Memory B cell (primary cell): Measurements from ENCODE around the gene PCYT1A.
A peak's percentile ranks its signal among the peaks of the same experiment; 100 is the strongest.
"Not testable (repeated sequence)": the region's sequence is repeated elsewhere in the genome, so short reads cannot be mapped to it uniquely, and the experiment has no call there.

Experiments
- ATAC-seq: fragments of 150-1000 bp; cut with Tn5 transposase; 2 replicates; pipeline ENCODE4 v1.10.0; 2021; ENCODE audit warnings: low read depth, mild to moderate bottlenecking, moderate library complexity
- DNase-seq, 2 donors: peaks; one replicate each; pipeline ENCODE4 v3.0.0; 2022; ENCODE audit warnings: low spot score in 2 of 2
- H3K27ac Mint-ChIP-seq: one replicate; pipeline ENCODE4 v1.8.0; 2022; ENCODE audit warnings: mild to moderate bottlenecking, moderate library complexity, mixed read lengths
- H3K27me3 Mint-ChIP-seq: one replicate; pipeline ENCODE4 v1.8.0; 2022; ENCODE audit warnings: mixed read lengths
- H3K36me3 Mint-ChIP-seq: one replicate; pipeline ENCODE4 v1.8.0; 2022; ENCODE audit warnings: mild to moderate bottlenecking, mixed read lengths
- H3K4me1 Mint-ChIP-seq: one replicate; pipeline ENCODE4 v1.8.0; 2022; ENCODE audit warnings: mixed read lengths
- H3K4me3 Mint-ChIP-seq: one replicate; pipeline ENCODE4 v1.8.0; 2022; ENCODE audit warnings: mild to moderate bottlenecking, moderate library complexity, mixed read lengths
- H3K9me3 Mint-ChIP-seq: one replicate; pipeline ENCODE4 v1.8.0; 2022; ENCODE audit warnings: mixed read lengths

PCYT1A gene

GRCh38 chr3:196219194-196219969 lies 68.1 kb downstream of the PCYT1A start:
- H3K36me3 Mint-ChIP-seq = no peaks in the 10 kb centered on the region
- peaks cover 9% of the 10 kb centered on the region for H3K4me1 Mint-ChIP-seq
- DNase-seq (peak in 1 of 2 donors; percentile 39), ATAC-seq (peak; percentile 87)
- no peaks in the 10 kb centered on the region for H3K27me3 Mint-ChIP-seq
- peak overlapping the region; percentile 86 for H3K27ac Mint-ChIP-seq
- peak overlapping the region; percentile 91 for H3K4me3 Mint-ChIP-seq
- no peaks in the 10 kb centered on the region for H3K9me3 Mint-ChIP-seq

- no peak for ATAC-seq
- H3K4me3 Mint-ChIP-seq = peak overlapping the region; percentile 9
- no peak for DNase-seq
- no peaks in the 10 kb centered on the region for H3K27me3 Mint-ChIP-seq
- H3K27ac Mint-ChIP-seq = no peak overlapping the region
- H3K36me3 Mint-ChIP-seq = no peaks in the 10 kb centered on the region
- no peaks in the 10 kb centered on the region for H3K9me3 Mint-ChIP-seq
- H3K4me1 Mint-ChIP-seq = peaks cover 9% of the 10 kb centered on the region
These were observed 69.3 kb downstream of the PCYT1A start for GRCh38 chr3:196218155-196218712.

GRCh38 chr3:196217307-196218154 lies 70.0 kb downstream of the PCYT1A start:
- Mint-ChIP-seq H3K4me1 (peaks cover 9% of the 10 kb centered on the region), H3K27me3 (no peaks in the 10 kb centered on the region), H3K9me3 (no peaks in the 10 kb centered on the region), H3K4me3 (peak overlapping the region; percentile 61), H3K27ac (no peak overlapping the region), H3K36me3 (no peaks in the 10 kb centered on the region)
- ATAC-seq = no peak
- no peak for DNase-seq

- Mint-ChIP-seq H3K36me3 (no peaks in the 10 kb centered on the region), H3K4me3 (no peak overlapping the region), H3K4me1 (peaks cover 9% of the 10 kb centered on the region), H3K27me3 (no peaks in the 10 kb centered on the region), H3K9me3 (no peaks in the 10 kb centered on the region), H3K27ac (no peak overlapping the region)
- ATAC-seq = no peak
- no peak for DNase-seq
These were observed 70.8 kb downstream of the PCYT1A start for GRCh38 chr3:196216681-196217211.

- peaks cover 9% of the 10 kb centered on the region for H3K4me1 Mint-ChIP-seq
- ATAC-seq = no peak
- no peak for DNase-seq
- H3K36me3 Mint-ChIP-seq = no peaks in the 10 kb centered on the region
- no peaks in the 10 kb centered on the region for H3K9me3 Mint-ChIP-seq
- H3K27ac Mint-ChIP-seq = no peak within 1 kb of the TSS
- H3K4me3 Mint-ChIP-seq = peak within 1 kb of the TSS; percentile 61
- no peaks in the 10 kb centered on the region for H3K27me3 Mint-ChIP-seq
These were observed 71.4 kb downstream of the PCYT1A start, which contains the start of gene SLC51A for GRCh38 chr3:196216089-196216564. Gene SLC51A, plus strand, starts transcription at chr3:196216534. Its CDS starts 179 bp downstream, at chr3:196216713.

- Mint-ChIP-seq H3K27ac (no peak overlapping the region), H3K4me3 (no peak overlapping the region), H3K4me1 (peaks cover 9% of the 10 kb centered on the region), H3K36me3 (no peaks in the 10 kb centered on the region), H3K9me3 (no peaks in the 10 kb centered on the region), H3K27me3 (no peaks in the 10 kb centered on the region)
- ATAC-seq = no peak
- no peak for DNase-seq
These were observed 72.0 kb downstream of the PCYT1A start for GRCh38 chr3:196215493-196216020.

GRCh38 chr3:196214783-196215441 lies 72.6 kb downstream of the PCYT1A start:
- no peak for ATAC-seq
- Mint-ChIP-seq H3K4me3 (no peak overlapping the region), H3K27ac (no peak overlapping the region)

GRCh38 chr3:196210673-196211556 lies 76.6 kb downstream of the PCYT1A start, which contains the start of gene ZDHHC19:
Gene ZDHHC19, minus strand, starts transcription at chr3:196211400. Its CDS starts 85 bp downstream, at chr3:196211315.
- H3K4me3 Mint-ChIP-seq = no peak within 1 kb of the TSS
- ATAC-seq = no peak
- peaks cover 15% of the 10 kb centered on the region for H3K4me1 Mint-ChIP-seq
- H3K27ac Mint-ChIP-seq = no peak within 1 kb of the TSS
- DNase-seq = no peak
- no peaks in the 10 kb centered on the region for H3K9me3 Mint-ChIP-seq
- H3K27me3 Mint-ChIP-seq = no peaks in the 10 kb centered on the region
- no peaks in the 10 kb centered on the region for H3K36me3 Mint-ChIP-seq

More at GRCh38 chr3:196214783-196215441, 72.6 kb downstream of the PCYT1A start:
- H3K9me3 Mint-ChIP-seq = no peaks in the 10 kb centered on the region
- H3K4me1 Mint-ChIP-seq = peaks cover 12% of the 10 kb centered on the region
- no peak for DNase-seq
- no peaks in the 10 kb centered on the region for H3K36me3 Mint-ChIP-seq
- H3K27me3 Mint-ChIP-seq = no peaks in the 10 kb centered on the region

- H3K9me3 Mint-ChIP-seq, H3K4me3 Mint-ChIP-seq, ATAC-seq, H3K27me3 Mint-ChIP-seq, H3K27ac Mint-ChIP-seq, H3K36me3 Mint-ChIP-seq, DNase-seq: not testable (repeated sequence)
- H3K4me1 Mint-ChIP-seq = peaks cover 18% of the 10 kb centered on the region
These were observed 77.4 kb downstream of the PCYT1A start for GRCh38 chr3:196209944-196210672.

- H3K27me3 Mint-ChIP-seq = no peaks in the 10 kb centered on the region
- no peaks in the 10 kb centered on the region for H3K9me3 Mint-ChIP-seq
- peaks cover 25% of the 10 kb centered on the region for H3K4me1 Mint-ChIP-seq
- H3K4me3 Mint-ChIP-seq = peak overlapping the region; percentile 89
- DNase-seq (no peak), ATAC-seq (no peak)
- no peak overlapping the region for H3K27ac Mint-ChIP-seq
- H3K36me3 Mint-ChIP-seq = no peaks in the 10 kb centered on the region
These were observed 78.4 kb downstream of the PCYT1A start for GRCh38 chr3:196208942-196209695.

- H3K27ac Mint-ChIP-seq = peak overlapping the region; percentile 70
- peak; percentile 62 for ATAC-seq
These were observed 79.5 kb downstream of the PCYT1A start for GRCh38 chr3:196207833-196208607.

More at GRCh38 chr3:196207833-196208607, 79.5 kb downstream of the PCYT1A start:
- peak; percentile 36 to 43 for DNase-seq
- Mint-ChIP-seq H3K9me3 (no peaks in the 10 kb centered on the region), H3K36me3 (no peaks in the 10 kb centered on the region), H3K4me3 (peak overlapping the region; percentile 89), H3K4me1 (peaks cover 36% of the 10 kb centered on the region), H3K27me3 (no peaks in the 10 kb centered on the region)
